Activated T-helper 9 cell treated with anti-CD3 and anti-CD28 coated beads, Interleukin-2, amount 50 U/mL, for 16 hours (primary cell): Measurements from ENCODE around the gene RDH13.
"Not testable (repeated sequence)": the region's sequence is repeated elsewhere in the genome, so short reads cannot be mapped to it uniquely, and the experiment has no call there.

Source experiments
- DNase-seq: peaks from one replicate; pipeline ENCODE4 v3.0.0-alpha.2; 2020; ENCODE audit warnings: low read depth

Gene RDH13

GRCh38 chr19:55077106-55077505, 14.2 kb upstream of the RDH13 start:
- no peak for DNase-seq

- no peak for DNase-seq
Observed at GRCh38 chr19:55076321-55076720, 13.4 kb upstream of the RDH13 start.

- DNase-seq = no peak
Observed at GRCh38 chr19:55075371-55075998, 12.5 kb upstream of the RDH13 start, which contains the start of gene EPS8L1. Gene EPS8L1, plus strand, starts transcription at chr19:55075869. Its CDS starts 576 bp downstream, at chr19:55076445.

GRCh38 chr19:55071913-55072312, 9.0 kb upstream of the RDH13 start:
- DNase-seq = no peak

GRCh38 chr19:55071129-55071502, 8.2 kb upstream of the RDH13 start:
- no peak for DNase-seq

- DNase-seq = no peak
Observed at GRCh38 chr19:55070466-55071128, 7.6 kb upstream of the RDH13 start.

GRCh38 chr19:55069865-55070197, 6.9 kb upstream of the RDH13 start:
- no peak for DNase-seq

GRCh38 chr19:55068950-55069864, 6.3 kb upstream of the RDH13 start:
- DNase-seq = no peak

GRCh38 chr19:55067869-55068268, 4.9 kb upstream of the RDH13 start:
- no peak for DNase-seq

- DNase-seq = no peak
Observed at GRCh38 chr19:55066107-55066709, 3.3 kb upstream of the RDH13 start.

- not testable (repeated sequence) for DNase-seq
Observed at GRCh38 chr19:55065516-55065915, 2.6 kb upstream of the RDH13 start.

GRCh38 chr19:55063492-55063843, 520 bp upstream of the RDH13 start:
- DNase-seq = no peak

GRCh38 chr19:55060287-55060686, 2.7 kb downstream of the RDH13 start:
- not testable (repeated sequence) for DNase-seq

- DNase-seq = no peak
Observed at GRCh38 chr19:55058781-55059610, 4.0 kb downstream of the RDH13 start.

- DNase-seq = no peak
Observed at GRCh38 chr19:55056827-55057226, 6.1 kb downstream of the RDH13 start.

GRCh38 chr19:55053735-55054134, 9.2 kb downstream of the RDH13 start:
- DNase-seq = no peak

- DNase-seq = no peak
Observed at GRCh38 chr19:55050749-55051532, 12.0 kb downstream of the RDH13 start.

GRCh38 chr19:55048446-55048845, 14.5 kb downstream of the RDH13 start:
- DNase-seq = no peak

GRCh38 chr19:55047951-55048350, 15.0 kb downstream of the RDH13 start:
- no peak for DNase-seq

GRCh38 chr19:55046975-55047622, 15.8 kb downstream of the RDH13 start:
- DNase-seq = no peak
